HG03442 (cell line): ENCODE measurements around the gene EPG5.
A peak's percentile ranks its signal among the peaks of the same experiment; 100 is the strongest.

ENCODE experiments used
- ATAC-seq: cut with Tn5 transposase; IDR thresholded peaks from one replicate; pipeline ENCODE4 v1.9.1; 2021; ENCODE audit warnings: mild to moderate bottlenecking, moderate library complexity; ENCODE audit not compliant: unreplicated experiment

The EPG5 gene

GRCh38 chr18:45926691-45927090, 40.4 kb downstream of the EPG5 start:
- ATAC-seq, result no peak

- ATAC-seq, result no peak
Observed at GRCh38 chr18:45926085-45926484, 41.0 kb downstream of the EPG5 start.

GRCh38 chr18:45923138-45923537, 44.0 kb downstream of the EPG5 start:
- no peak for ATAC-seq

- no peak for ATAC-seq
Observed at GRCh38 chr18:45920367-45920766, 46.8 kb downstream of the EPG5 start.

- no peak for ATAC-seq
Observed at GRCh38 chr18:45916302-45916701, 50.8 kb downstream of the EPG5 start.

GRCh38 chr18:45913276-45913675, 53.9 kb downstream of the EPG5 start:
- no peak for ATAC-seq

- no peak for ATAC-seq
Observed at GRCh38 chr18:45910405-45911023, 56.6 kb downstream of the EPG5 start.

GRCh38 chr18:45901654-45902210, 65.4 kb downstream of the EPG5 start:
- no peak for ATAC-seq

- no peak for ATAC-seq
Observed at GRCh38 chr18:45900623-45901022, 66.5 kb downstream of the EPG5 start.

- no peak for ATAC-seq
Observed at GRCh38 chr18:45896991-45897390, 70.1 kb downstream of the EPG5 start.

GRCh38 chr18:45896452-45896851, 70.7 kb downstream of the EPG5 start:
- no peak for ATAC-seq

- no peak for ATAC-seq
Observed at GRCh38 chr18:45895339-45895738, 71.8 kb downstream of the EPG5 start.

GRCh38 chr18:45894818-45895217, 72.3 kb downstream of the EPG5 start:
- ATAC-seq, result no peak

GRCh38 chr18:45891806-45892205, 75.3 kb downstream of the EPG5 start:
- ATAC-seq, result no peak

- ATAC-seq, result no peak
Observed at GRCh38 chr18:45890606-45891005, 76.5 kb downstream of the EPG5 start.

- no peak for ATAC-seq
Observed at GRCh38 chr18:45889419-45890064, 77.6 kb downstream of the EPG5 start.

- ATAC-seq, result no peak
Observed at GRCh38 chr18:45887585-45887984, 79.5 kb downstream of the EPG5 start.

- ATAC-seq, result no peak
Observed at GRCh38 chr18:45880876-45881558, 86.1 kb downstream of the EPG5 start.

- peak; percentile 86 for ATAC-seq
Observed at GRCh38 chr18:45879681-45880655, 87.2 kb downstream of the EPG5 start.

GRCh38 chr18:45877403-45877802, 89.7 kb downstream of the EPG5 start:
- ATAC-seq, result no peak

GRCh38 chr18:45876161-45876560, 91.0 kb downstream of the EPG5 start:
- ATAC-seq, result no peak
